ENCODE data around the gene RETREG2. TPM values are rescaled to one million over a fixed set of nuclear protein-coding genes. Genes with fewer than 3 reads are reported as not detected.

RETREG2 gene
- total RNA-seq, 1 donor from 2014 or later = 70.0 TPM

- Mint-ChIP-seq H3K27ac (no peak overlapping the region), H3K36me3 (no peaks in the 10 kb centered on the region), H3K9me3 (no peaks in the 10 kb centered on the region), H3K4me1 (peaks cover 13% of the 10 kb centered on the region), H3K27me3 (ENCODE audit: low read depth) (peaks cover 5% of the 10 kb centered on the region), H3K4me3 (no peak overlapping the region)
- no peak for TF ChIP-seq CTCF (IDR thresholded peaks at IDR 0.05; ENCODE audit: unreplicated experiment)
- no peak for DNase-seq (ENCODE audit: low spot score in 2 of 2, unreplicated experiment in 2 of 2)
Observed at GRCh38 chr2:219163156-219163555, 14.9 kb upstream of the RETREG2 start.

- Mint-ChIP-seq H3K36me3 (no peaks in the 10 kb centered on the region), H3K27ac (no peak overlapping the region), H3K4me1 (peaks cover 7% of the 10 kb centered on the region), H3K4me3 (no peak overlapping the region), H3K9me3 (no peaks in the 10 kb centered on the region), H3K27me3 (ENCODE audit: low read depth) (peaks cover 5% of the 10 kb centered on the region)
- TF ChIP-seq CTCF (IDR thresholded peaks at IDR 0.05; ENCODE audit: unreplicated experiment) = no peak
- no peak for DNase-seq (ENCODE audit: low spot score in 2 of 2, unreplicated experiment in 2 of 2)
Observed at GRCh38 chr2:219165058-219165911, 12.8 kb upstream of the RETREG2 start.

- no peak for DNase-seq (ENCODE audit: low spot score in 2 of 2, unreplicated experiment in 2 of 2)
- TF ChIP-seq CTCF (IDR thresholded peaks at IDR 0.05; ENCODE audit: unreplicated experiment) = no peak
- no peaks in the 10 kb centered on the region for H3K9me3 Mint-ChIP-seq
- no peak overlapping the region for H3K27ac Mint-ChIP-seq
- H3K4me1 Mint-ChIP-seq = peaks cover 2% of the 10 kb centered on the region
- H3K27me3 Mint-ChIP-seq (ENCODE audit: low read depth) = peaks cover 3% of the 10 kb centered on the region
- no peak overlapping the region for H3K4me3 Mint-ChIP-seq
- H3K36me3 Mint-ChIP-seq = no peaks in the 10 kb centered on the region
Observed at GRCh38 chr2:219167997-219168396, 10.1 kb upstream of the RETREG2 start.

GRCh38 chr2:219168526-219168925 lies 9.5 kb upstream of the RETREG2 start:
- Mint-ChIP-seq H3K27ac (no peak overlapping the region), H3K36me3 (no peaks in the 10 kb centered on the region), H3K4me1 (peaks cover 2% of the 10 kb centered on the region), H3K9me3 (no peaks in the 10 kb centered on the region), H3K27me3 (ENCODE audit: low read depth) (peaks cover 2% of the 10 kb centered on the region), H3K4me3 (no peak overlapping the region)
- TF ChIP-seq CTCF (IDR thresholded peaks at IDR 0.05; ENCODE audit: unreplicated experiment) = no peak
- no peak for DNase-seq (ENCODE audit: low spot score in 2 of 2, unreplicated experiment in 2 of 2)

GRCh38 chr2:219168932-219169331 lies 9.1 kb upstream of the RETREG2 start:
- TF ChIP-seq CTCF (IDR thresholded peaks at IDR 0.05; ENCODE audit: unreplicated experiment) = no peak
- H3K36me3 Mint-ChIP-seq = peaks cover under 1% of the 10 kb centered on the region
- no peaks in the 10 kb centered on the region for H3K9me3 Mint-ChIP-seq
- peaks cover 2% of the 10 kb centered on the region for H3K4me1 Mint-ChIP-seq
- no peak for DNase-seq (ENCODE audit: low spot score in 2 of 2, unreplicated experiment in 2 of 2)
- peaks cover under 1% of the 10 kb centered on the region for H3K27me3 Mint-ChIP-seq (ENCODE audit: low read depth)
- no peak overlapping the region for H3K27ac Mint-ChIP-seq
- H3K4me3 Mint-ChIP-seq = no peak overlapping the region
